ENCODE data around the gene GALNTL6. TPM values are rescaled to one million over a fixed set of nuclear protein-coding genes. Genes with fewer than 3 reads are reported as not detected.

Gene GALNTL6
- total and polyA plus RNA-seq, 9 of the 15 experiments (the other 6 are each of a cell fraction or from before 2014, with no cell fraction given), result 0.18 to 0.50 (median 0.29) TPM

GRCh38 chr4:171846232-171846631 lies 33.0 kb downstream of the GALNTL6 start (continued):
- TF ChIP-seq ZNF280A (IDR thresholded peaks at IDR 0.05; ENCODE audit: low read depth, partially characterized antibody), result no peak
- no peak for TF ChIP-seq NR0B1 (IDR thresholded peaks at IDR 0.05; ENCODE audit: partially characterized antibody)
- no peak for TF ChIP-seq ZNF239 (CRISPR knock-in tag; IDR thresholded peaks at IDR 0.05)

- Histone ChIP-seq H3K79me2 (ENCODE audit: control insufficient read depth, insufficient read depth, low read length) (no peaks in the 10 kb centered on the region), H4K20me1 (replicated peaks; ENCODE audit: control insufficient read depth, insufficient read depth, low read length) (no peaks in the 10 kb centered on the region), H3K9me1 (ENCODE audit: control insufficient read depth, insufficient read depth, low read length) (no peaks in the 10 kb centered on the region), H3K4me1 (replicated peaks in 1 of 2; ENCODE audit: control insufficient read depth in 2 of 2, insufficient read depth in 2 of 2, low read length in 2 of 2) (no peaks in the 10 kb centered on the region), H3K9me3 (replicated peaks; ENCODE audit: control insufficient read depth, insufficient read depth, low read depth, low read length) (no peaks in the 10 kb centered on the region), H3K27me3 (ENCODE audit: control insufficient read depth in 2 of 2, insufficient read depth in 2 of 2, low read length in 2 of 2) (no peaks in the 10 kb centered on the region), H3K4me2 (ENCODE audit: insufficient read depth, low read length) (no peak overlapping the region), H2AFZ (ENCODE audit: low read depth, low read length) (no peak overlapping the region), H3K9ac (ENCODE audit: insufficient read depth in 1 of 2, low read depth in 2 of 2, low read length in 2 of 2) (no peak overlapping the region), H3K4me3 (no peak overlapping the region), H3K36me3 (ENCODE audit: control insufficient read depth, insufficient read depth, low read length) (no peaks in the 10 kb centered on the region), H3K27ac (ENCODE audit: extremely low read depth, low read depth, low read length) (no peak overlapping the region)
- DNase-seq (ENCODE audit: extremely low read depth in 1 of 4, low spot score in 3 of 4) (no peak), FAIRE-seq (no peak), ATAC-seq (no peak)
- intact Hi-C loops (cut with micrococcal nuclease), result loop anchor here (1.0 to 10.0 kb wide), 2 partner anchors 355 to 988 kb away; no protein-coding TSS in a partner anchor
- BruUV-seq (replicated peaks), result no TSS peak
- in situ Hi-C loops (cut with MboI), result no loop called here
- ChIA-PET CTCF (ENCODE audit: low intra/inter-chr PET ratio) (no interaction called here), POLR2A (no interaction called here)
- TF ChIP-seq ZNF316 (IDR thresholded peaks at IDR 0.05) (0 out of 2 replicates have a peak, but pooled peaks have one; percentile 34), ZNF655 (CRISPR knock-in tag; IDR thresholded peaks at IDR 0.05) (no peak)
- 4% methylated on average over 2 of the region's 2 CpGs for WGBS (ENCODE audit: insufficient coverage, low coverage, missing lambda C conversion rate)
Measured at GRCh38 chr4:171846893-171847292, 33.7 kb downstream of the GALNTL6 start.

Data from K562 (cell line).